Osteoblast (primary cell): ENCODE data around the gene SOD2. TPM values are rescaled to one million over a fixed set of nuclear protein-coding genes. Genes with fewer than 3 reads are reported as not detected.

Experiments used
- DNase-seq: peaks from one replicate; pipeline ENCODE4 v3.0.0; 2011; ENCODE audit warnings: low spot score, mixed read lengths; ENCODE audit not compliant: insufficient read length; ENCODE audit errors: missing footprints
- H2AFZ ChIP-seq: 2 replicates; pipeline ENCODE4 v1.6.0; 2011; ENCODE audit warnings: mild to moderate bottlenecking, low read length
- H3K27ac ChIP-seq: 2 replicates; pipeline ENCODE4 v1.5.1; 2011; ENCODE audit warnings: mild to moderate bottlenecking, low read depth, low read length, moderate library complexity
- H3K27me3 ChIP-seq: 2 replicates; pipeline ENCODE4 v1.6.0; 2012; ENCODE audit warnings: mild to moderate bottlenecking, control low read depth, inconsistent platforms, low read length, moderate library complexity; ENCODE audit not compliant: insufficient read depth
- H3K36me3 ChIP-seq: 2 replicates; pipeline ENCODE4 v1.5.1; 2011; ENCODE audit warnings: mild to moderate bottlenecking, low read length, control low read depth, moderate library complexity; ENCODE audit not compliant: insufficient read depth
- H3K4me1 ChIP-seq: 2 replicates; pipeline ENCODE4 v1.5.1; 2011; ENCODE audit warnings: mild to moderate bottlenecking, low read length, control low read depth, moderate library complexity; ENCODE audit not compliant: insufficient read depth
- H3K4me2 ChIP-seq: 2 replicates; pipeline ENCODE4 v1.6.0; 2011; ENCODE audit warnings: mild to moderate bottlenecking, low read length; ENCODE audit not compliant: insufficient read depth
- H3K4me3 ChIP-seq: fragments of 200-600 bp; sonication (generic); 3 replicates; pipeline ENCODE4 v1.5.1; 2012; ENCODE audit warnings: mild to moderate bottlenecking, low read length, inconsistent platforms; ENCODE audit not compliant: insufficient read depth
- H3K79me2 ChIP-seq: 2 replicates; pipeline ENCODE4 v1.6.0; 2012; ENCODE audit warnings: mild to moderate bottlenecking, low read length, control low read depth, inconsistent platforms; ENCODE audit not compliant: insufficient read depth
- H3K9me3 ChIP-seq: 2 replicates; pipeline ENCODE4 v1.5.1; 2011; ENCODE audit warnings: low read depth, low read length, control low read depth
- H4K20me1 ChIP-seq: 2 replicates; pipeline ENCODE4 v1.6.0; 2012; ENCODE audit warnings: mild to moderate bottlenecking, low read length, control low read depth; ENCODE audit not compliant: insufficient read depth
- total RNA-seq: library from RNA; depleted of rRNA; stranded (reverse); fragments of >200 nt; gene quantifications from 2 replicates; pipeline ENCODE4 v1.2.3, GENCODE V29; 2012
- TF ChIP-seq, protein P1 (sequence below): IDR thresholded peaks from 2 replicates; pipeline ENCODE4 v1.5.1; 2011; ENCODE audit warnings: mild to moderate bottlenecking, low read depth, low read length, moderate library complexity; ENCODE audit errors: extremely low read depth

The SOD2 gene
- total RNA-seq, 1 donor = 544 TPM

DNA sequence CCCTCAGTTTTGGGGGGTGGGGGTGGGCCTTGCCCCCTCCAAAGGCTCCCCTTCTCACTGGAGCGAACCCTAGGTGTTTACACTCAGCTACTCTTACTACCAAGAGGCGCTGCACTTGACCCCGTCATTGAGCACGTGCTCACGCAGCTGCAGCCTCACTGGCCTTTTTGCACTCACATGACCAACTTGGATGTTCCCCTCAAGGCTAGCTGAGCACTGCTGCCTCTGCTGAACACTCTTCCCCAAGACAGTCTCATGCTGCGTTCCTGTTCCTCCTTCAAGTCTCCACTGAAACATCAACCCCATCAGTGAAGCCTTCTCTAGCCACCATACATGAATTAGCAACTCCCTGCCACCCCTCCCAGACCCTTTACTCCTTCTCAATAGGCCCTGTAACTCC, 4.0 kb downstream of the SOD2 start:
- no peak overlapping the region for H2AFZ ChIP-seq
- no peaks in the 10 kb centered on the region for H3K27me3 ChIP-seq
- H3K27ac ChIP-seq = no peak overlapping the region
- H3K4me2 ChIP-seq = no peak overlapping the region
- peaks cover 54% of the 10 kb centered on the region for H3K79me2 ChIP-seq
- H4K20me1 ChIP-seq = peaks cover 5% of the 10 kb centered on the region
- no peak for DNase-seq
- H3K9me3 ChIP-seq = no peaks in the 10 kb centered on the region
- TF ChIP-seq, protein P1, sequence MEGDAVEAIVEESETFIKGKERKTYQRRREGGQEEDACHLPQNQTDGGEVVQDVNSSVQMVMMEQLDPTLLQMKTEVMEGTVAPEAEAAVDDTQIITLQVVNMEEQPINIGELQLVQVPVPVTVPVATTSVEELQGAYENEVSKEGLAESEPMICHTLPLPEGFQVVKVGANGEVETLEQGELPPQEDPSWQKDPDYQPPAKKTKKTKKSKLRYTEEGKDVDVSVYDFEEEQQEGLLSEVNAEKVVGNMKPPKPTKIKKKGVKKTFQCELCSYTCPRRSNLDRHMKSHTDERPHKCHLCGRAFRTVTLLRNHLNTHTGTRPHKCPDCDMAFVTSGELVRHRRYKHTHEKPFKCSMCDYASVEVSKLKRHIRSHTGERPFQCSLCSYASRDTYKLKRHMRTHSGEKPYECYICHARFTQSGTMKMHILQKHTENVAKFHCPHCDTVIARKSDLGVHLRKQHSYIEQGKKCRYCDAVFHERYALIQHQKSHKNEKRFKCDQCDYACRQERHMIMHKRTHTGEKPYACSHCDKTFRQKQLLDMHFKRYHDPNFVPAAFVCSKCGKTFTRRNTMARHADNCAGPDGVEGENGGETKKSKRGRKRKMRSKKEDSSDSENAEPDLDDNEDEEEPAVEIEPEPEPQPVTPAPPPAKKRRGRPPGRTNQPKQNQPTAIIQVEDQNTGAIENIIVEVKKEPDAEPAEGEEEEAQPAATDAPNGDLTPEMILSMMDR = no peak
- H3K4me3 ChIP-seq = no peak overlapping the region
- H3K36me3 ChIP-seq = peaks cover 35% of the 10 kb centered on the region
- peaks cover 19% of the 10 kb centered on the region for H3K4me1 ChIP-seq

DNA sequence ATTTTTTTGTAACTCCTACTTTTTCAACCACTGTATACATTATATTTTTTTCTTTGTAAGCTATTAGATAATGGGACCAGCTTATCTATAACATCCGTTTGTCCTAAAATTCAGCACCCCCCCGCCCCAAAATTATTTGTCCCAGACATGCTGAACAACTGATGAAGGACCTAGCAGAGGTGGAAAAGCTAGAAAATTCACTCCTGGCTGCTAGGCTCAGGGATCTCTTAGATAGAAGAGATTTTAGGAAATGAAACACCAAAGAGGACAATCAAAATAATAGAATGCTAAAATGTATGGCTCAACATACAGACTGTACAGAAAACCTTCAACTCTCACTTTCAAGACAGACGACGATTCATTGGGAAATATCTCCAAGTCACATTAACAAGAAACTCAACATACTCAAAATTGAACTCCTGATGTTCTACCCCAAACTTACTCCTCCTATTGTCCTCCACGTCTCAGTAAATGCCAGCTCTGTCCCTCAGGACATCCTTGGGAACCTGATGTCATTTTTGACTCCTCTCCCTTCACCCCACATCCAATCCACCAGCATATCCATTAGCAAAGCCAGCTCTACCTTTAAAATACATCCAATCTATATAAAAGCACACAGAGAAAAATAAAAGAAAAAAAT, 4.7 kb downstream of the SOD2 start:
- DNase-seq = no peak
- H3K36me3 ChIP-seq = peaks cover 41% of the 10 kb centered on the region
- H3K4me1 ChIP-seq = peaks cover 15% of the 10 kb centered on the region
- no peaks in the 10 kb centered on the region for H3K27me3 ChIP-seq
- peaks cover 53% of the 10 kb centered on the region for H3K79me2 ChIP-seq
- peaks cover 5% of the 10 kb centered on the region for H4K20me1 ChIP-seq
- H3K4me2 ChIP-seq = no peak overlapping the region
- H3K4me3 ChIP-seq = no peak overlapping the region
- no peaks in the 10 kb centered on the region for H3K9me3 ChIP-seq
- H2AFZ ChIP-seq = no peak overlapping the region
- TF ChIP-seq, protein P1 = no peak
- H3K27ac ChIP-seq = no peak overlapping the region

DNA sequence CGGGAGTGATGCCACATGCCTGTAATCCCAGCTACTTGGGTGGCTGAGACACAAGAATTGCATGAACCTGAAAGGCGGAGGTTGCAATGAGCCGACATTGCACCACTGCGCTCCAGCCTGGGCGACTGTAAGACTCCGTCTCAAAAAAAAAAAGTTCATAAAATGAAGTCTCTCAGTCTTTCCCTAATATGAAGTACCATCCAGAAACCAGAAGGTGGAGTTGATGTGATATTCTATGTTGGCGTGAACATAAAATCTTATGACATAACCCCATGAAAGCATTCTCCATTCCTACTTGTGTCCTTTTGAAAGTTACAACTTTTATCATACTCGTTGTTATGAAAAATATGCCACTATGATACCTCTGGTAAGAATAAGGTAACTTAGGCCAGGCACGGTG, 5.7 kb downstream of the SOD2 start:
- Histone ChIP-seq H3K4me2 (no peak overlapping the region), H2AFZ (no peak overlapping the region), H3K79me2 (peaks cover 49% of the 10 kb centered on the region), H3K27me3 (no peaks in the 10 kb centered on the region), H3K9me3 (no peaks in the 10 kb centered on the region), H3K4me3 (no peak overlapping the region), H3K27ac (no peak overlapping the region), H4K20me1 (peaks cover 5% of the 10 kb centered on the region), H3K4me1 (peaks cover 14% of the 10 kb centered on the region), H3K36me3 (peaks cover 48% of the 10 kb centered on the region)
- no peak for DNase-seq
- TF ChIP-seq, protein P1 = no peak

DNA sequence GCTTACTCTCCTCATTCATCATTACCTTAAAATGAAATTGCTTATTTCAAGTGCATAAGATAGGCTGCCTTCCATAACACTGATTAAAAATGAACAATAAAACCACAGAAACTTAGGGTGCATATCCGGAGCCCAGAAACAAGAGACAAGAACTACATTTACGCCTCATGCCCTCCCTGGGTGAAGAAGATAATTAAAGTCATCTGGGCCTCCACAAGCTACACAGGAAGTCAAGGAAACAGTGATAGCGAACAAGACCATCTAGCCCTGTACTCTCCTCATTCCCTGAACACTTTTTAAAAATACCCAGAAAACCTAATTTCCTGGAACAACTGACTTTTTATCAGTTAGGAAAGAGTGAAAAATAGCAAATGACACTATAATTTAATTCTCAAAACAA, 6.3 kb downstream of the SOD2 start:
- H3K79me2 ChIP-seq = peaks cover 43% of the 10 kb centered on the region
- DNase-seq = no peak
- peaks cover 55% of the 10 kb centered on the region for H3K36me3 ChIP-seq
- no peak overlapping the region for H3K27ac ChIP-seq
- H3K4me2 ChIP-seq = no peak overlapping the region
- peaks cover under 1% of the 10 kb centered on the region for H4K20me1 ChIP-seq
- peaks cover 7% of the 10 kb centered on the region for H3K4me1 ChIP-seq
- TF ChIP-seq, protein P1 = no peak
- H2AFZ ChIP-seq = no peak overlapping the region
- H3K4me3 ChIP-seq = no peak overlapping the region
- H3K27me3 ChIP-seq = no peaks in the 10 kb centered on the region
- no peaks in the 10 kb centered on the region for H3K9me3 ChIP-seq
